ENCODE measurements around the gene ABCB8. TPM values are rescaled to one million over a fixed set of nuclear protein-coding genes. Genes with fewer than 3 reads are reported as not detected.
"Not testable (repeated sequence)": the region's sequence is repeated elsewhere in the genome, so short reads cannot be mapped to it uniquely, and the experiment has no call there.

ABCB8 gene
- total RNA-seq, 2 experiments from 2014 or later, result 48.4 to 49.5 TPM

GRCh38 chr7:151009327-151010036 is 18.8 kb upstream of the ABCB8 start:
- H3K36me3 Mint-ChIP-seq, result no peaks in the 10 kb centered on the region
- no peaks in the 10 kb centered on the region for H3K27me3 Mint-ChIP-seq
- H3K4me3 Mint-ChIP-seq, result no peak overlapping the region
- DNase-seq, result no peak
- no peak overlapping the region for H3K27ac Mint-ChIP-seq
- H3K9me3 Mint-ChIP-seq, result no peaks in the 10 kb centered on the region
- H3K4me1 Mint-ChIP-seq (ENCODE audit: low read depth), result peaks cover 62% of the 10 kb centered on the region
- CTCF ChIA-PET, result interaction anchor here (0.6 to 6.8 kb wide), 14 partner anchors 9 to 180 kb away, joined by 3 to 78 read pairs (median 4); partner anchors contain the start of gene ABCB8
- POLR2A ChIA-PET, result interaction anchor here (1.5 to 2.4 kb wide), 3 partner anchors 12 to 19 kb away, joined by 3 to 9 read pairs (median 5); partner anchors contain the start of gene ABCB8
- intact Hi-C loops (cut with micrococcal nuclease), result loop anchor here (2.0 to 5.0 kb wide), 2 partner anchors 15 to 32 kb away; partner anchors contain the start of gene KCNH2

DNA sequence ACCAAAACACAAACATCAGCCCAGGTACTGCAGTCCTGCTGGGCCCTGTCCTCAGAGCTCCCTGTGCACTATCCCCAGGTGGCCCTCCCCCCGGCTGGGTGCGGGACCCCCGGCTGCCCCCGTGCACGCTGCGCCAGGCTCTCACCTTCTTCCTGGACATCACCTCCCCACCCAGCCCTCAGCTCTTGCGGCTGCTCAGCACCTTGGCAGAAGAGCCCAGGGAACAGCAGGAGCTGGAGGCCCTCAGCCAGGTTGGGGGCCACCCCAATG is 18.3 kb upstream of the ABCB8 start:
- Mint-ChIP-seq H3K4me3 (peak overlapping the region; percentile 76), H3K9me3 (no peaks in the 10 kb centered on the region), H3K4me1 (ENCODE audit: low read depth) (peaks cover 67% of the 10 kb centered on the region), H3K27ac (peak overlapping the region; percentile 89), H3K36me3 (no peaks in the 10 kb centered on the region), H3K27me3 (no peaks in the 10 kb centered on the region)
- no peak for DNase-seq
- intact Hi-C loops (cut with micrococcal nuclease), result loop anchor here (5.0 kb wide), 1 partner anchor 33 kb away; the partner anchor contains the start of gene KCNH2
- CTCF ChIA-PET, result interaction anchor here (0.8 to 6.8 kb wide), 12 partner anchors 8 to 278 kb away, joined by 3 to 78 read pairs (median 5); partner anchors contain the start of gene ABCB8
- POLR2A ChIA-PET, result interaction anchor here (1.5 to 2.4 kb wide), 2 partner anchors 16 to 18 kb away, joined by 3 to 9 read pairs; partner anchors contain the start of gene ABCB8

DNA sequence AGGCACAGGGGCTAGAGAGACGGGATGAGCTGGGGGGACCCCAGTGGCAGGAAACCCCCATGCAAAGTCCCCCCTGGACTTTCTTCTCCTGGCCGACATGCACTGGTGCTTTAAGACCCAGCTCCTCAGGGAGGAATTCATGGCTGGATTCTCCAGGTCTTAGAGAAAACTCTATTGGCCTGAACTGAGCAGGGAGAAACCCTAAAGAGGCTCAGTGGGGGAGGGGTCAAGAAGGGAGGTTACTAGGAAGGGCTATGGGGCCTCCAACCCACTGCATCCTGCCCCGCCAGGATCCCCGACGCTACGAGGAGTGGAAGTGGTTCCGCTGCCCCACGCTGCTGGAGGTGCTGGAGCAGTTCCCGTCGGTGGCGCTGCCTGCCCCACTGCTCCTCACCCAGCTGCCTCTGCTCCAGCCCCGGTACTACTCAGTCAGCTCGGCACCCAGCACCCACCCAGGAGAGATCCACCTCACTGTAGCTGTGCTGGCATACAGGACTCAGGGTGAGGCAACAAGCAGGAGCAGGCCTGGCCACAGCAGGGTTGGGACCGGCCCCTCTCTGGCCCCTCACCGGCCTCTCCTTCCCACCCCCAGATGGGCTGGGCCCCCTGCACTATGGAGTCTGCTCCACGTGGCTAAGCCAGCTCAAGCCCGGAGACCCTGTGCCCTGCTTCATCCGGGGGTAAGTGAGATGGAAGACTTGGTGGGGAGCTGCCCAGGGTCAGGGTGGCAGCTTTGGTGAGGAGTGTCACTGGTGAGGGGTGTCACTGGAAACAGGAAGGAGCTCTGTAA is 17.7 kb upstream of the ABCB8 start:
- peak; percentile 72 for DNase-seq
- Mint-ChIP-seq H3K27me3 (no peaks in the 10 kb centered on the region), H3K36me3 (no peaks in the 10 kb centered on the region)

DNA sequence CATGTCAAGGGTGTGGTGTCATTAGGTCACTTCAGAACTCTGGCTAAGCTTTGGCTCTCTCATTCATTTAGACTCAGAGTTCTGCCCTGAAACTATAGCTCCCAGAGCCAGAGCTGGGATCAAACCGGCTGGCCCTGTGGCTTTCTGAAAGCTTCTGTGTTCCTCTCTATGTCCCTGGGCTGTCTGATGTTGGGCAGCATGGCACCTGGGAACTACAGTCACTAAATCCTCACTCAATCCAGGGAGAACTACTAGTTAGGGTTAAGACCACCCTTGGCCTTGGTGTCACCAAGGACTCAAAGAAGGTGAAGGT is 17.2 kb upstream of the ABCB8 start:
- POLR2A ChIA-PET, result interaction anchor here (1.0 to 2.4 kb wide), 4 partner anchors 13 to 49 kb away, joined by 3 to 9 read pairs (median 4); partner anchors contain the start of genes ABCB8, ATG9B and SLC4A2
- H3K27me3 Mint-ChIP-seq, result no peaks in the 10 kb centered on the region
- intact Hi-C loops (cut with micrococcal nuclease), result loop anchor here (5.0 kb wide), 1 partner anchor 34 kb away; the partner anchor contains the start of gene KCNH2
- no peaks in the 10 kb centered on the region for H3K9me3 Mint-ChIP-seq
- peak overlapping the region; percentile 89 for H3K27ac Mint-ChIP-seq
- peak overlapping the region; percentile 76 for H3K4me3 Mint-ChIP-seq
- DNase-seq, result no peak
- peaks cover 74% of the 10 kb centered on the region for H3K4me1 Mint-ChIP-seq (ENCODE audit: low read depth)
- H3K36me3 Mint-ChIP-seq, result no peaks in the 10 kb centered on the region
- CTCF ChIA-PET, result interaction anchor here (0.9 to 6.8 kb wide), 14 partner anchors 7 to 279 kb away, joined by 3 to 78 read pairs (median 4); no protein-coding TSS in a partner anchor

More for the DNA sequence above, 17.7 kb upstream of the ABCB8 start:
- peak overlapping the region; percentile 76 for H3K4me3 Mint-ChIP-seq
- intact Hi-C loops (cut with micrococcal nuclease), result loop anchor here (5.0 kb wide), 1 partner anchor 33 kb away; the partner anchor contains the start of gene KCNH2
- POLR2A ChIA-PET, result interaction anchor here (1.0 to 2.4 kb wide), 5 partner anchors 13 to 49 kb away, joined by 3 to 9 read pairs (median 4); partner anchors contain the start of genes ABCB8, ATG9B and SLC4A2
- H3K4me1 Mint-ChIP-seq (ENCODE audit: low read depth), result peaks cover 72% of the 10 kb centered on the region
- peak overlapping the region; percentile 89 for H3K27ac Mint-ChIP-seq
- CTCF ChIA-PET, result interaction anchor here (0.8 to 6.8 kb wide), 17 partner anchors 8 to 278 kb away, joined by 3 to 78 read pairs (median 4); partner anchors contain the start of gene ABCB8
- H3K9me3 Mint-ChIP-seq, result no peaks in the 10 kb centered on the region

DNA sequence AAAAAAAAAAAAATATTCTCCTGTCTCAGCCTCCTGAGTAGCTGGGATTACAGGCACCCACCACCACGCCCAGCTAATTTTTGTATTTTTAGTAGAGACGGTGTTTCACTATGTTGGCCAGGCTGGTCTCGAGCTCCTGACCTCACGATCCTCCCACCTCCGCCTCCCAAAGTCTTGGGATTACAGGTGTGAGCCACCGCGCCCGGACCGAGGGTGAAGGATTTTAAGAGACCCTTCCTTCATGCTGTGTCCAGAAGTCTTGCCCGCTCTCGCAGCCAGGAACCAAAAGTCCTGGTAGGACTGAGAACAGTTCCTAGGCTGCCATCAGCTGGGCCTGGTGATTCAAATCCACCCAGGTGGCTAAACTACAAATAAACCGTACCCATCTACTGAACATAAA is 16.6 kb upstream of the ABCB8 start:
- not testable (repeated sequence) for DNase-seq, H3K9me3 Mint-ChIP-seq, H3K27me3 Mint-ChIP-seq, H3K36me3 Mint-ChIP-seq
- ChIA-PET POLR2A (interaction anchor here (1.0 to 2.4 kb wide), 5 partner anchors 12 to 50 kb away, joined by 3 to 9 read pairs (median 5); partner anchors contain the start of genes ABCB8, ATG9B and SLC4A2), CTCF (interaction anchor here (0.9 to 6.8 kb wide), 11 partner anchors 6 to 113 kb away, joined by 3 to 78 read pairs (median 6); partner anchors contain the start of gene ABCB8)
- Mint-ChIP-seq H3K27ac (peak overlapping the region; percentile 77), H3K4me1 (ENCODE audit: low read depth) (peaks cover 77% of the 10 kb centered on the region), H3K4me3 (peak overlapping the region; percentile 46)
- intact Hi-C loops (cut with micrococcal nuclease), result loop anchor here (5.0 kb wide), 1 partner anchor 34 kb away; the partner anchor contains the start of gene KCNH2

GRCh38 chr7:151012031-151012692 is 16.1 kb upstream of the ABCB8 start:
- Mint-ChIP-seq H3K4me1 (ENCODE audit: low read depth) (peaks cover 78% of the 10 kb centered on the region), H3K4me3 (peak overlapping the region; percentile 46), H3K27me3 (no peaks in the 10 kb centered on the region), H3K27ac (peak overlapping the region; percentile 77), H3K36me3 (no peaks in the 10 kb centered on the region), H3K9me3 (no peaks in the 10 kb centered on the region)
- ChIA-PET CTCF (interaction anchor here (1.1 to 4.2 kb wide), 5 partner anchors 16 to 114 kb away, joined by 5 to 26 read pairs (median 7); partner anchors contain the start of gene ABCB8), POLR2A (interaction anchor here (1.4 to 2.4 kb wide), 3 partner anchors 16 to 47 kb away, joined by 5 to 9 read pairs (median 8); partner anchors contain the start of genes ABCB8 and SLC4A2)
- DNase-seq, result no peak
- intact Hi-C loops (cut with micrococcal nuclease), result loop anchor here (5.0 kb wide), 1 partner anchor 35 kb away; the partner anchor contains the start of gene KCNH2

GRCh38 chr7:151012911-151013347 is 15.3 kb upstream of the ABCB8 start:
- DNase-seq, result no peak
- ChIA-PET POLR2A (interaction anchor here (1.5 kb wide), 1 partner anchor 11 kb away, joined by 4 read pairs; the partner anchor contains the start of gene ATG9B), CTCF (interaction anchor here (1.8 to 4.2 kb wide), 3 partner anchors 15 to 50 kb away, joined by 6 to 26 read pairs (median 9); partner anchors contain the start of gene ABCB8)
- intact Hi-C loops (cut with micrococcal nuclease), result loop anchor here (5.0 kb wide), 1 partner anchor 36 kb away; the partner anchor contains the start of gene KCNH2
- Mint-ChIP-seq H3K27ac (peak overlapping the region; percentile 36), H3K4me1 (ENCODE audit: low read depth) (peaks cover 78% of the 10 kb centered on the region), H3K36me3 (no peaks in the 10 kb centered on the region), H3K27me3 (no peaks in the 10 kb centered on the region), H3K4me3 (peak overlapping the region; percentile 30), H3K9me3 (no peaks in the 10 kb centered on the region)

- CTCF ChIA-PET, result interaction anchor here (1.0 to 4.2 kb wide), 4 partner anchors 22 to 115 kb away, joined by 3 to 26 read pairs (median 6); no protein-coding TSS in a partner anchor
- Mint-ChIP-seq H3K27ac (no peak overlapping the region), H3K4me1 (ENCODE audit: low read depth) (peaks cover 78% of the 10 kb centered on the region), H3K9me3 (no peaks in the 10 kb centered on the region), H3K4me3 (no peak overlapping the region), H3K27me3 (no peaks in the 10 kb centered on the region), H3K36me3 (no peaks in the 10 kb centered on the region)
- POLR2A ChIA-PET, result interaction anchor here (1.5 kb wide), 1 partner anchor 11 kb away, joined by 4 read pairs; the partner anchor contains the start of gene ATG9B
- no peak for DNase-seq
- intact Hi-C loops (cut with micrococcal nuclease), result loop anchor here (5.0 kb wide), 1 partner anchor 36 kb away; the partner anchor contains the start of gene KCNH2
Measured at GRCh38 chr7:151013356-151013732, 14.9 kb upstream of the ABCB8 start.

DNA sequence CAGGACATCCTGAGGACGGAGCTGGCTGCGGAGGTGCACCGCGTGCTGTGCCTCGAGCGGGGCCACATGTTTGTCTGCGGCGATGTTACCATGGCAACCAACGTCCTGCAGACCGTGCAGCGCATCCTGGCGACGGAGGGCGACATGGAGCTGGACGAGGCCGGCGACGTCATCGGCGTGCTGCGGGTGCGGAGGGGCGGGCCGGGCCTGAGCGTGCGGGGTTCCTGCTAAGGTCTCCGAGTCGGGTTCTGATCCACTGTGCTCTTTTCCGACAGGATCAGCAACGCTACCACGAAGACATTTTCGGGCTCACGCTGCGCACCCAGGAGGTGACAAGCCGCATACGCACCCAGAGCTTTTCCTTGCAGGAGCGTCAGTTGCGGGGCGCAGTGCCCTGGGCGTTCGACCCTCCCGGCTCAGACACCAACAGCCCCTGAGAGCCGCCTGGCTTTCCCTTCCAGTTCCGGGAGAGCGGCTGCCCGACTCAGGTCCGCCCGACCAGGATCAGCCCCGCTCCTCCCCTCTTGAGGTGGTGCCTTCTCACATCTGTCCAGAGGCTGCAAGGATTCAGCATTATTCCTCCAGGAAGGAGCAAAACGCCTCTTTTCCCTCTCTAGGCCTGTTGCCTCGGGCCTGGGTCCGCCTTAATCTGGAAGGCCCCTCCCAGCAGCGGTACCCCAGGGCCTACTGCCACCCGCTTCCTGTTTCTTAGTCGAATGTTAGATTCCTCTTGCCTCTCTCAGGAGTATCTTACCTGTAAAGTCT is 14.3 kb upstream of the ABCB8 start:
- Mint-ChIP-seq H3K27ac (peak overlapping the region; percentile 93), H3K4me1 (ENCODE audit: low read depth) (peaks cover 76% of the 10 kb centered on the region), H3K9me3 (no peaks in the 10 kb centered on the region), H3K4me3 (peak overlapping the region; percentile 83), H3K36me3 (no peaks in the 10 kb centered on the region), H3K27me3 (peaks cover 3% of the 10 kb centered on the region)
- POLR2A ChIA-PET, result interaction anchor here (0.6 to 1.5 kb wide), 3 partner anchors 10 to 46 kb away, joined by 3 to 4 read pairs (median 3); partner anchors contain the start of gene ATG9B
- peak; percentile 94 for DNase-seq
- intact Hi-C loops (cut with micrococcal nuclease), result loop anchor here (2.0 to 5.0 kb wide), 2 partner anchors 37 to 213 kb away; partner anchors contain the start of genes ABCF2 and KCNH2
- CTCF ChIA-PET, result interaction anchor here (1.0 to 4.2 kb wide), 6 partner anchors 14 to 116 kb away, joined by 3 to 26 read pairs (median 8); partner anchors contain the start of gene ABCB8

DNA sequence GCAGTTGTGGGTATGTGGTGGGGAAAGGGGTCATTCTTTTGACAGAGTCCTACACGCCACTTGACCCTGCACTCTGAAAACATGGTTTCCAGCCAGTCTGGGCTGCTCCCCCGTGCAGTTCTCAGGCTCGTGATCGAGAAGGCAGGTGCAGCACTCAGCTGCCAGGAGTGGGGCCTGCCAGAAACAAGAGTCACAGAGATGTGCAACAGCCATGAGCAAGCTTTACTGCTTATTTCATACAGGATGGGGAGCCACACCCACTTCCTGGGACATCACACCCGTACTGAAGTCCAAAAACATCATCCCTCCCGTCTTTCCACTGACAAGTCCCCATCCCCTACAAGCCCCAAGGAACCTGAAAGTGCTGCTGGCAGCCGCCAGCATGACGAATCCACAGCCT is 13.3 kb upstream of the ABCB8 start:
- ChIA-PET POLR2A (no interaction called here), CTCF (interaction anchor here (0.8 to 2.1 kb wide), 4 partner anchors 13 to 117 kb away, joined by 3 to 10 read pairs (median 8); partner anchors contain the start of gene ABCB8)
- Mint-ChIP-seq H3K4me3 (peak overlapping the region; percentile 83), H3K9me3 (no peaks in the 10 kb centered on the region), H3K27me3 (peaks cover 7% of the 10 kb centered on the region), H3K36me3 (no peaks in the 10 kb centered on the region), H3K27ac (peak overlapping the region; percentile 93), H3K4me1 (ENCODE audit: low read depth) (peaks cover 75% of the 10 kb centered on the region)
- peak; percentile 66 for DNase-seq
- intact Hi-C loops (cut with micrococcal nuclease), result loop anchor here (1.0 to 5.0 kb wide), 3 partner anchors 13 to 212 kb away; partner anchors contain the start of genes ABCB8, ABCF2 and KCNH2
